HFFc6 (cell line): ENCODE measurements around the gene CALCB. TPM values are rescaled to one million over a fixed set of nuclear protein-coding genes. Genes with fewer than 3 reads are reported as not detected.
"Not testable (repeated sequence)": the region's sequence is repeated elsewhere in the genome, so short reads cannot be mapped to it uniquely, and the experiment has no call there.

Source experiments
- DNase-seq: peaks from one replicate; pipeline ENCODE4 v3.0.0-alpha.2; 2018
- H3K27ac Mint-ChIP-seq: 2 replicates; pipeline ENCODE4 v1.8.0; 2020; ENCODE audit warnings: mild to moderate bottlenecking, mixed read lengths
- H3K27me3 Mint-ChIP-seq: 2 replicates; pipeline ENCODE4 v1.8.0; 2021; ENCODE audit warnings: mild to moderate bottlenecking, moderate library complexity, mixed read lengths; ENCODE audit not compliant: insufficient read depth
- H3K36me3 Mint-ChIP-seq: 2 replicates; pipeline ENCODE4 v1.8.0; 2021; ENCODE audit warnings: low read depth, mixed read lengths
- H3K4me1 Mint-ChIP-seq: 2 replicates; pipeline ENCODE4 v1.8.0; 2020; ENCODE audit warnings: low read depth, mixed read lengths
- H3K4me3 Mint-ChIP-seq: 2 replicates; pipeline ENCODE4 v1.8.0; 2020; ENCODE audit warnings: mild to moderate bottlenecking, moderate library complexity, mixed read lengths
- H3K9me3 Mint-ChIP-seq: 2 replicates; pipeline ENCODE4 v1.8.0; 2020; ENCODE audit warnings: mild to moderate bottlenecking, mixed read lengths
- long read RNA-seq: library from polyadenylated mRNA; unstranded; transcript quantifications from one replicate; pipeline ENCODE4 v2.0.0, GENCODE V29; 2019
- total RNA-seq, 6 experiments: library from RNA; stranded (reverse); fragmentation: NEBNext Ultra II Directional; extraction: Animal tissue kit (Norgen Biotek cat#: 25700); gene quantifications; 2 replicates in 1 of 6; 3 replicates in 5 of 6; pipeline ENCODE4 v1.2.3, GENCODE V29; 2021
- TF ChIP-seq, protein P1 (sequence below): fragments of 200-600 bp; sonication (generic); IDR thresholded peaks from 2 replicates; pipeline ENCODE4 v1.5.0; 2021; ENCODE audit warnings: antibody characterized with exemption, mild to moderate bottlenecking

Gene CALCB
- total RNA-seq: not detected
- long read RNA-seq: 0 reads

- Mint-ChIP-seq H3K27me3 (peaks cover 39% of the 10 kb centered on the region), H3K36me3 (peaks cover 6% of the 10 kb centered on the region), H3K4me1 (peaks cover 16% of the 10 kb centered on the region; the same call in 1 of the 2 replicates), H3K27ac (no peak within 1 kb of the TSS), H3K9me3 (peaks cover 13% of the 10 kb centered on the region), H3K4me3 (peak within 1 kb of the TSS; percentile 39)
- no peak for DNase-seq
- TF ChIP-seq, protein P1, sequence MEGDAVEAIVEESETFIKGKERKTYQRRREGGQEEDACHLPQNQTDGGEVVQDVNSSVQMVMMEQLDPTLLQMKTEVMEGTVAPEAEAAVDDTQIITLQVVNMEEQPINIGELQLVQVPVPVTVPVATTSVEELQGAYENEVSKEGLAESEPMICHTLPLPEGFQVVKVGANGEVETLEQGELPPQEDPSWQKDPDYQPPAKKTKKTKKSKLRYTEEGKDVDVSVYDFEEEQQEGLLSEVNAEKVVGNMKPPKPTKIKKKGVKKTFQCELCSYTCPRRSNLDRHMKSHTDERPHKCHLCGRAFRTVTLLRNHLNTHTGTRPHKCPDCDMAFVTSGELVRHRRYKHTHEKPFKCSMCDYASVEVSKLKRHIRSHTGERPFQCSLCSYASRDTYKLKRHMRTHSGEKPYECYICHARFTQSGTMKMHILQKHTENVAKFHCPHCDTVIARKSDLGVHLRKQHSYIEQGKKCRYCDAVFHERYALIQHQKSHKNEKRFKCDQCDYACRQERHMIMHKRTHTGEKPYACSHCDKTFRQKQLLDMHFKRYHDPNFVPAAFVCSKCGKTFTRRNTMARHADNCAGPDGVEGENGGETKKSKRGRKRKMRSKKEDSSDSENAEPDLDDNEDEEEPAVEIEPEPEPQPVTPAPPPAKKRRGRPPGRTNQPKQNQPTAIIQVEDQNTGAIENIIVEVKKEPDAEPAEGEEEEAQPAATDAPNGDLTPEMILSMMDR: no peak
Observed at GRCh38 chr11:15073361-15074205, at the start of gene CALCB. TSS of gene CALCB (plus strand) at chr11:15073593. CDS start at chr11:15074719, 1,126 bp downstream.

GRCh38 chr11:15027011-15027410 is 46.4 kb upstream of the CALCB start:
- H3K4me3 Mint-ChIP-seq: no peak overlapping the region
- no peaks in the 10 kb centered on the region for H3K4me1 Mint-ChIP-seq
- no peaks in the 10 kb centered on the region for H3K36me3 Mint-ChIP-seq
- no peak for DNase-seq
- no peak overlapping the region for H3K27ac Mint-ChIP-seq
- H3K27me3 Mint-ChIP-seq: 0 out of 2 replicates have a peak, but pooled peaks cover 2% of the 10 kb centered on the region
- TF ChIP-seq, protein P1: no peak
- no peaks in the 10 kb centered on the region for H3K9me3 Mint-ChIP-seq

GRCh38 chr11:15027956-15028355 is 45.4 kb upstream of the CALCB start:
- TF ChIP-seq, protein P1: no peak
- Mint-ChIP-seq H3K36me3 (no peaks in the 10 kb centered on the region), H3K4me1 (no peaks in the 10 kb centered on the region), H3K4me3 (no peak overlapping the region), H3K9me3 (no peaks in the 10 kb centered on the region), H3K27ac (no peak overlapping the region), H3K27me3 (0 out of 2 replicates have a peak, but pooled peaks cover 2% of the 10 kb centered on the region)
- no peak for DNase-seq

DNA sequence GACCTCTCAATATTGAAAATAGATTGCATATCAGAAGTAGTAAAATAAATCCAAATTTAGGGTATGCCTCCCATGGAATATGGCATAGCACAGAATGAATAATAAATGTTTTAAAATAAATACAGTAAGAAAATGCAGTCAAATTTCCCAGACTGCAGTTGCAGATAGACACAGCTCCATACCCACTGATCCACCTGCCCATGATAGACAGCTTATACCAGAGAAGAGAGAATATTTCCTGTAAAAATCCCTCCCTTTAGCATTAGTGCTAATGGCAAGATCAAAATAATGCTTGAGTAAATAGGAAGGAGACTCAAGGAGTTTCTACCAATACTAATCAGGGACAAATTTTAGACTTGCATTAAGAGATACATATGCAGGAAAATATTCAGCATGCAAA is 45.0 kb upstream of the CALCB start:
- Mint-ChIP-seq H3K27me3 (0 out of 2 replicates have a peak, but pooled peaks cover 2% of the 10 kb centered on the region), H3K9me3 (no peaks in the 10 kb centered on the region), H3K36me3 (no peaks in the 10 kb centered on the region), H3K4me3 (no peak overlapping the region), H3K4me1 (no peaks in the 10 kb centered on the region), H3K27ac (no peak overlapping the region)
- DNase-seq: no peak
- TF ChIP-seq, protein P1: no peak

DNA sequence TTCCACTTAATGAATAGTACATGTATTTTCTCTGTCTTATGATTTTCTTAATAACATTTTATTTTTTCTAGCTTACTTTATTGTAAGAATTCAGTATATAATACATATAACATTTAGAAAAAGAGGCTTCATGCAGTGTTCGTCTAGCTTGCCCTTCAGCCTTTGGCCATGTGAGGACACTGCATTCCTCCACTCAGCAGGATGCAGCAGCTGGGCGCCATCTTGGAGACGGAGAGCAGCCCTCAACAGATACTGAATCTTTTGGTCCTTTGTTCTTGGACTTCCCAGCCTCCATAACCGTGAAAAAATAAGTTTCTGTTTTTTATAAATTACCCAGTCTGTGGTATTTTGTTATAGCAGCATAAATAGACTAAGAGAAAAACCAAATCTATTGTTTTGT is 41.4 kb upstream of the CALCB start:
- not testable (repeated sequence) for H3K4me3 Mint-ChIP-seq, H3K27ac Mint-ChIP-seq, H3K9me3 Mint-ChIP-seq, H3K36me3 Mint-ChIP-seq, H3K4me1 Mint-ChIP-seq, DNase-seq, H3K27me3 Mint-ChIP-seq

GRCh38 chr11:15034687-15035267 is 38.6 kb upstream of the CALCB start:
- Mint-ChIP-seq H3K36me3 (no peaks in the 10 kb centered on the region), H3K27me3 (peaks cover 3% of the 10 kb centered on the region; the same call in 1 of the 2 replicates), H3K4me1 (no peaks in the 10 kb centered on the region), H3K9me3 (no peaks in the 10 kb centered on the region), H3K27ac (no peak overlapping the region), H3K4me3 (no peak overlapping the region)
- TF ChIP-seq, protein P1: no peak
- DNase-seq: no peak
